BE2C (cell line): Measurements from ENCODE around the gene HIGD1A.

ENCODE experiments used
- DNase-seq: peaks from one replicate; pipeline ENCODE4 v3.0.0-alpha.2; 2020
- H3K27me3 ChIP-seq: fragments of 250-450 bp; sonication (Bioruptor Pico); 2 replicates; pipeline ENCODE4 v1.5.1; 2020; ENCODE audit warnings: mild to moderate bottlenecking
- H3K36me3 ChIP-seq: fragments of 250-450 bp; sonication (Bioruptor Pico); 2 replicates; pipeline ENCODE4 v1.5.1; 2020; ENCODE audit warnings: mild to moderate bottlenecking
- H3K4me1 ChIP-seq: fragments of 250-450 bp; sonication (Bioruptor Pico); 2 replicates; pipeline ENCODE4 v1.5.1; 2020
- H3K4me3 ChIP-seq: 2 replicates; pipeline ENCODE4 v1.5.1; 2011; ENCODE audit warnings: low read depth, low read length
- H3K9me3 ChIP-seq: fragments of 250-450 bp; sonication (Bioruptor Pico); 2 replicates; pipeline ENCODE4 v1.5.1; 2020
- CTCF ChIP-seq: IDR thresholded peaks from 2 replicates; pipeline ENCODE4 v1.5.1; 2012; ENCODE audit warnings: mild to moderate bottlenecking, low read depth, low read length

The HIGD1A gene

GRCh38 chr3:42841332-42841731 lies 37.0 kb upstream of the HIGD1A start:
- Histone ChIP-seq H3K36me3 (no peaks in the 10 kb centered on the region), H3K4me3 (no peak overlapping the region), H3K9me3 (no peaks in the 10 kb centered on the region), H3K27me3 (no peaks in the 10 kb centered on the region), H3K4me1 (no peaks in the 10 kb centered on the region)
- TF ChIP-seq CTCF: no peak
- DNase-seq: no peak

GRCh38 chr3:42839616-42840015 lies 35.3 kb upstream of the HIGD1A start:
- H3K36me3 ChIP-seq: no peaks in the 10 kb centered on the region
- DNase-seq: peak; percentile 38

GRCh38 chr3:42838571-42838970 lies 34.3 kb upstream of the HIGD1A start:
- no peak for DNase-seq
- Histone ChIP-seq H3K4me1 (no peaks in the 10 kb centered on the region), H3K36me3 (no peaks in the 10 kb centered on the region), H3K9me3 (no peaks in the 10 kb centered on the region), H3K27me3 (no peaks in the 10 kb centered on the region), H3K4me3 (no peak overlapping the region)
- no peak for TF ChIP-seq CTCF

More at GRCh38 chr3:42839616-42840015, 35.3 kb upstream of the HIGD1A start:
- H3K4me1 ChIP-seq: no peaks in the 10 kb centered on the region
- H3K4me3 ChIP-seq: peak overlapping the region; percentile 8; the same call in 1 of the 2 replicates
- no peaks in the 10 kb centered on the region for H3K27me3 ChIP-seq
- TF ChIP-seq CTCF: peak; percentile 61
- H3K9me3 ChIP-seq: no peaks in the 10 kb centered on the region

GRCh38 chr3:42836150-42837123 lies 32.1 kb upstream of the HIGD1A start:
- H3K9me3 ChIP-seq: no peaks in the 10 kb centered on the region
- no peak overlapping the region for H3K4me3 ChIP-seq
- no peak for DNase-seq
- no peak for TF ChIP-seq CTCF
- no peaks in the 10 kb centered on the region for H3K36me3 ChIP-seq
- H3K4me1 ChIP-seq: no peaks in the 10 kb centered on the region
- no peaks in the 10 kb centered on the region for H3K27me3 ChIP-seq

GRCh38 chr3:42831321-42831713 lies 27.0 kb upstream of the HIGD1A start:
- Histone ChIP-seq H3K4me1 (no peaks in the 10 kb centered on the region), H3K4me3 (no peak overlapping the region), H3K27me3 (no peaks in the 10 kb centered on the region), H3K36me3 (no peaks in the 10 kb centered on the region), H3K9me3 (no peaks in the 10 kb centered on the region)
- TF ChIP-seq CTCF: peak; percentile 64
- DNase-seq: peak; percentile 76
